Caco-2 (cell line): ENCODE results near the gene PLBD2. TPM values are rescaled to one million over a fixed set of nuclear protein-coding genes. Genes with fewer than 3 reads are reported as not detected.

Experiments
- BruUV-seq: library from RNA; stranded (reverse); fragments of 400-500 nt; replicated peaks from 2 replicates; lab custom pipeline; 2021; lab: Mats Ljungman, UMichigan
- CTCF ChIA-PET: fragments of 300-600 bp; sonication (Branson Sonifier 250); formaldehyde crosslinking; loops from one replicate; lab custom pipeline; 2022; ENCODE audit warnings: antibody characterized with exemption; lab: Charles Lee
- POLR2A ChIA-PET: fragments of 300-600 bp; sonication (Branson Sonifier 250); formaldehyde crosslinking; loops from one replicate; lab custom pipeline; 2022; ENCODE audit warnings: antibody characterized with exemption; lab: Charles Lee
- DNase-seq, 2 experiments: peaks; one replicate each; pipeline versions ENCODE4 v3.0.0 to v3.0.0-alpha.2; 2020 to 2022
- H3K27me3 ChIP-seq: replicated peaks from 2 replicates; pipeline ENCODE4 v1.6.0; 2011; ENCODE audit warnings: low read length; ENCODE audit not compliant: control insufficient read depth, insufficient read depth
- H3K36me3 ChIP-seq: 2 replicates; pipeline ENCODE4 v1.5.1; 2011; ENCODE audit warnings: low read length; ENCODE audit not compliant: control insufficient read depth, insufficient read depth
- H3K4me1 ChIP-seq: fragments of 250-450 bp; sonication (Bioruptor Pico); 2 replicates; pipeline ENCODE4 v1.5.1; 2020; ENCODE audit warnings: mild to moderate bottlenecking
- H3K4me3 ChIP-seq: 2 replicates; pipeline ENCODE4 v1.5.1; 2011; ENCODE audit warnings: low read depth, mild to moderate bottlenecking, control low read depth, low read length
- H3K9me3 ChIP-seq: fragments of 250-450 bp; sonication (Bioruptor Pico); 2 replicates; pipeline ENCODE4 v1.5.1; 2020; ENCODE audit warnings: mild to moderate bottlenecking, moderate library complexity
- H3K27ac Mint-ChIP-seq: one replicate; pipeline ENCODE4 v1.8.0; 2022; ENCODE audit warnings: mixed read lengths; ENCODE audit not compliant: unreplicated experiment
- H3K27me3 Mint-ChIP-seq: one replicate; pipeline ENCODE4 v1.8.0; 2022; ENCODE audit warnings: mixed read lengths; ENCODE audit not compliant: insufficient read depth, unreplicated experiment
- H3K36me3 Mint-ChIP-seq: one replicate; pipeline ENCODE4 v1.8.0; 2022; ENCODE audit warnings: mild to moderate bottlenecking, mixed read lengths; ENCODE audit not compliant: insufficient read depth, unreplicated experiment
- H3K4me1 Mint-ChIP-seq: one replicate; pipeline ENCODE4 v1.8.0; 2022; ENCODE audit warnings: low read depth, mixed read lengths; ENCODE audit not compliant: unreplicated experiment
- H3K4me3 Mint-ChIP-seq: one replicate; pipeline ENCODE4 v1.8.0; 2022; ENCODE audit warnings: mild to moderate bottlenecking, moderate library complexity, mixed read lengths; ENCODE audit not compliant: unreplicated experiment
- H3K9me3 Mint-ChIP-seq: one replicate; pipeline ENCODE4 v1.8.0; 2022; ENCODE audit warnings: mixed read lengths; ENCODE audit not compliant: unreplicated experiment
- intact Hi-C: fragments of 100-400 bp; cut with micrococcal nuclease; formaldehyde crosslinking; loops from one replicate; pipeline ENCODE4 v1.10.0; 2022; ENCODE audit not compliant: unreplicated experiment
- total RNA-seq: library from RNA; stranded (reverse); gene quantifications from 2 replicates; pipeline ENCODE4 v1.2.3, GENCODE V29; 2022
- TF ChIP-seq, protein P1 (sequence below), 2 experiments: fragments of 200-600 bp in 1 of 2; IDR thresholded peaks; 1 replicate in 1 of 2; 2 replicates in 1 of 2; pipeline versions ENCODE4 v1.5.1 to v1.8.0; 2011 to 2022; ENCODE audit warnings: antibody characterized with exemption in 1 of 2, control low read depth in 1 of 2, inconsistent platforms in 1 of 2, low read depth in 1 of 2, low read length in 1 of 2, mild to moderate bottlenecking in 1 of 2, moderate library complexity in 1 of 2; ENCODE audit not compliant: insufficient read depth in 1 of 2, severe bottlenecking in 1 of 2, unreplicated experiment in 1 of 2

The PLBD2 gene
- total RNA-seq, 1 experiment from 2014 or later = 43.1 TPM

- intact Hi-C loops = loop anchor here (5.0 kb wide), 1 partner anchor 231 kb away; no protein-coding TSS in a partner anchor
- ChIA-PET CTCF (no interaction called here), POLR2A (no interaction called here)
- BruUV-seq = no TSS peak
- Mint-ChIP-seq H3K36me3 (no peaks in the 10 kb centered on the region), H3K4me1 (no peaks in the 10 kb centered on the region), H3K9me3 (no peaks in the 10 kb centered on the region), H3K27me3 (peaks cover 3% of the 10 kb centered on the region), H3K27ac (no peak overlapping the region), H3K4me3 (no peak overlapping the region)
- no peak for DNase-seq
- Histone ChIP-seq H3K36me3 (no peaks in the 10 kb centered on the region), H3K4me3 (no peak overlapping the region), H3K27me3 (no peaks in the 10 kb centered on the region), H3K9me3 (no peaks in the 10 kb centered on the region), H3K4me1 (0 out of 2 replicates have a peak, but pooled peaks cover 2% of the 10 kb centered on the region)
- TF ChIP-seq, protein P1, sequence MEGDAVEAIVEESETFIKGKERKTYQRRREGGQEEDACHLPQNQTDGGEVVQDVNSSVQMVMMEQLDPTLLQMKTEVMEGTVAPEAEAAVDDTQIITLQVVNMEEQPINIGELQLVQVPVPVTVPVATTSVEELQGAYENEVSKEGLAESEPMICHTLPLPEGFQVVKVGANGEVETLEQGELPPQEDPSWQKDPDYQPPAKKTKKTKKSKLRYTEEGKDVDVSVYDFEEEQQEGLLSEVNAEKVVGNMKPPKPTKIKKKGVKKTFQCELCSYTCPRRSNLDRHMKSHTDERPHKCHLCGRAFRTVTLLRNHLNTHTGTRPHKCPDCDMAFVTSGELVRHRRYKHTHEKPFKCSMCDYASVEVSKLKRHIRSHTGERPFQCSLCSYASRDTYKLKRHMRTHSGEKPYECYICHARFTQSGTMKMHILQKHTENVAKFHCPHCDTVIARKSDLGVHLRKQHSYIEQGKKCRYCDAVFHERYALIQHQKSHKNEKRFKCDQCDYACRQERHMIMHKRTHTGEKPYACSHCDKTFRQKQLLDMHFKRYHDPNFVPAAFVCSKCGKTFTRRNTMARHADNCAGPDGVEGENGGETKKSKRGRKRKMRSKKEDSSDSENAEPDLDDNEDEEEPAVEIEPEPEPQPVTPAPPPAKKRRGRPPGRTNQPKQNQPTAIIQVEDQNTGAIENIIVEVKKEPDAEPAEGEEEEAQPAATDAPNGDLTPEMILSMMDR (IDR thresholded peaks at IDR 0.05; ENCODE audit: insufficient read depth in 1 of 2, low read depth in 1 of 2, low read length in 1 of 2, severe bottlenecking in 1 of 2, unreplicated experiment in 1 of 2) = no peak
Measured at GRCh38 chr12:113427882-113428281, 69.5 kb downstream of the PLBD2 start.

DNA sequence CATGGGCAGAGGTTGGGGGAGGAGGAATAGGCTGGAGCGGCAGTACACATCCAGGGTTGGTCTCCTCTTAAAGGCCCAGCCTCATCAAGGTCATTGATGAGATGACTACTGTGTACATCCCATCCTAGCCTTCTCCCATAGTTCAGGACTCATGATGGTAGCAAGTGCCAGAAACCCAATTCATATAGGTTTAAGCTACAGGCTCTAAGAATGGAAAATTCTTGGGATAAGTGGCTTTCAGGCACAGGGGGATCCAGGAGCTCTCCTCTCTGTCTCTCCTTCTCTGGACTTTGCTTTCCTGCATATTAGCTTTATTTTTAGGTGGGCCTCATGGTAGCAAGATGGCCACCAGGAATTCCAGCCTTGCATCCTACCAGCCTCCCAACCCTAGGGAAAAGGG is 70.1 kb downstream of the PLBD2 start:
- TF ChIP-seq, protein P1 (IDR thresholded peaks at IDR 0.05; ENCODE audit: insufficient read depth in 1 of 2, low read depth in 1 of 2, low read length in 1 of 2, severe bottlenecking in 1 of 2, unreplicated experiment in 1 of 2) = no peak
- ChIA-PET POLR2A (no interaction called here), CTCF (interaction anchor here (0.7 kb wide), 1 partner anchor 377 kb away, joined by 4 read pairs; no protein-coding TSS in a partner anchor)
- no peak overlapping the region for H3K27ac Mint-ChIP-seq
- Histone ChIP-seq H3K36me3 (no peaks in the 10 kb centered on the region), H3K4me1 (no peaks in the 10 kb centered on the region), H3K4me3 (no peak overlapping the region), H3K27me3 (no peaks in the 10 kb centered on the region), H3K9me3 (no peaks in the 10 kb centered on the region)
- no TSS peak for BruUV-seq
- H3K9me3 Mint-ChIP-seq = no peaks in the 10 kb centered on the region
- intact Hi-C loops = loop anchor here (5.0 kb wide), 1 partner anchor 231 kb away; no protein-coding TSS in a partner anchor
- no peaks in the 10 kb centered on the region for H3K4me1 Mint-ChIP-seq
- H3K4me3 Mint-ChIP-seq = no peak overlapping the region
- no peaks in the 10 kb centered on the region for H3K36me3 Mint-ChIP-seq
- no peak for DNase-seq
- peaks cover 3% of the 10 kb centered on the region for H3K27me3 Mint-ChIP-seq

DNA sequence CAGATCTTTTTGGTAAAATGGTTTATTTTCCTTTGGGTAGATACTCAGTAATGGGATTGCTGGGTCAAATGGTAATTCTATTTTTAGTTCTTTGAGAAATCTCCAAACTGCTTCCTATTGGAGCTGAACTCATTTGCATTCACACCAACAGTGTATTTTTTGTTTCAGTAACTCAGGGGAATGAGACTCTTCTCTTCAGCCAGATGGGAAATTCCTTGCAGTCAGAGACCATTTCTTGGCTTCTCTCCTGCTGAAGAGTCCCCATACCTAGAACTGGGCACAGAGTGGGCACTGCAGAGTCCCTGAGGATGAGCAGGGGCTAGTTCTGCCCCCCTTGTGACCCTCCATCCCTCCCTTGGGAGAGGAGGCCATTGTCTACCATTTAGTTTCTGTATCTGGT is 74.6 kb downstream of the PLBD2 start:
- no peak for DNase-seq
- no peaks in the 10 kb centered on the region for H3K9me3 ChIP-seq
- Mint-ChIP-seq H3K4me1 (no peaks in the 10 kb centered on the region), H3K27ac (no peak overlapping the region), H3K27me3 (peaks cover 3% of the 10 kb centered on the region), H3K36me3 (no peaks in the 10 kb centered on the region), H3K9me3 (no peaks in the 10 kb centered on the region), H3K4me3 (no peak overlapping the region)
- intact Hi-C loops = no loop called here
- TF ChIP-seq, protein P1 (IDR thresholded peaks at IDR 0.05; ENCODE audit: insufficient read depth in 1 of 2, low read depth in 1 of 2, low read length in 1 of 2, severe bottlenecking in 1 of 2, unreplicated experiment in 1 of 2) = no peak
- no TSS peak for BruUV-seq
- H3K4me3 ChIP-seq = no peak overlapping the region
- ChIA-PET CTCF (no interaction called here), POLR2A (no interaction called here)
- no peaks in the 10 kb centered on the region; the same call in 1 of the 2 replicates for H3K27me3 ChIP-seq
- no peaks in the 10 kb centered on the region for H3K36me3 ChIP-seq
- no peaks in the 10 kb centered on the region for H3K4me1 ChIP-seq
